Left ventricle myocardium inferior (tissue), 1 donor: ENCODE measurements around the gene NAA80. TPM values are rescaled to one million over a fixed set of nuclear protein-coding genes. Genes with fewer than 3 reads are reported as not detected.

Experiments used
- DNase-seq: peaks from one replicate; pipeline ENCODE4 v3.0.0-alpha.2; 2020
- H3K27ac ChIP-seq: fragments of 200-600 bp; replicated peaks from 2 replicates; pipeline ENCODE4 v1.8.0; 2021
- H3K27me3 ChIP-seq: fragments of 200-600 bp; 2 replicates; pipeline ENCODE4 v1.8.0; 2021; ENCODE audit warnings: low read depth
- H3K36me3 ChIP-seq: fragments of 200-600 bp; 2 replicates; pipeline ENCODE4 v1.8.0; 2021
- H3K4me1 ChIP-seq: fragments of 200-600 bp; 2 replicates; pipeline ENCODE4 v1.8.0; 2021
- H3K4me3 ChIP-seq: fragments of 200-600 bp; 2 replicates; pipeline ENCODE4 v1.8.0; 2021; ENCODE audit warnings: mild to moderate bottlenecking, moderate library complexity
- H3K9me3 ChIP-seq: fragments of 200-600 bp; replicated peaks from 2 replicates; pipeline ENCODE4 v1.8.0; 2021
- intact Hi-C: fragments of 100-400 bp; cut with micrococcal nuclease; formaldehyde crosslinking; loops from one replicate; pipeline ENCODE4 v1.11.0; 2022
- total RNA-seq: library from RNA; stranded (reverse); fragmentation: NEBNext Ultra II Directional; extraction: Animal tissue kit (Norgen Biotek cat#: 25700); gene quantifications from one replicate; pipeline ENCODE4 v1.2.1, GENCODE V29; 2021
- TF ChIP-seq, protein P1 (sequence below): fragments of 200-600 bp; IDR thresholded peaks from 2 replicates; pipeline ENCODE4 v1.8.0; 2021; ENCODE audit warnings: antibody characterized with exemption, mild to moderate bottlenecking, borderline replicate concordance
- donor health status: DM: no; HTN: yes; CAD: no; lungs with severe emphysema.

The NAA80 gene
- total RNA-seq, 1 donor from 2014 or later: 5.3 TPM

DNA sequence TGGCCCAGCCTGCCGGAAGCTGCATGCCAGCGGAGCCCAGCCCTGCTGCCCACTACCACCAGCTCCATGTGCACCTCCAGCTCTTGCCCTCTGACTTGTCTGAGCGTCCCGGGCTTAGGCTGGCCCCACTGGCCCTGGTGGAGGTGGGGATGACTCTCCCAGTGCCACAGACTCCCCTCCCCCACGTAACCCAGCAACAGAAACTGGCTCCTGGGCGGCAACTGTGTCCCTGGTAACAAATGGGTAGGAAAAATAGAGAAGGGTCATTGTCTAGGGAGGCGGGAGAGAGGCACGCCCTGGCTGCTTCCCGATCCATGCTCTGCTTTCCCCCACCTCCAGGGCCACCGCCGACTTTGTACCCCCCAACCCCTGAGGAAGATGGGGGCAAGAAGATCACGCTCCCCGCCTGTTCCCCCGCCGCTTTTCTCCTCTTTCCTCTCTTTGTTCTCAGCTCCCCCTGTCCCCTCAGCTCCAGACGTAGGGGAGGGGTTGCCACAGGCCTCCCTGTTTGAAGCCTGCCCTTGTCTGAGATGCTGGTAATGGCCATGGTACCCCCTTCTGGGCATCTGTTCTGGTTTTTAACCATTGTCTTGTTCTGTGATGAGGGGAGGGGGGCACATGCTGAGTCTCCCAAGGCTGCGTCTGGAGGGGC, 41.0 kb downstream of the NAA80 start:
- Histone ChIP-seq H3K36me3 (peaks cover 52% of the 10 kb centered on the region), H3K4me3 (no peak overlapping the region), H3K9me3 (peaks cover 6% of the 10 kb centered on the region), H3K27ac (peak overlapping the region; percentile 99), H3K27me3 (no peaks in the 10 kb centered on the region), H3K4me1 (peaks cover 85% of the 10 kb centered on the region)
- no peak for DNase-seq
- intact Hi-C loops: no loop called here
- TF ChIP-seq, protein P1, sequence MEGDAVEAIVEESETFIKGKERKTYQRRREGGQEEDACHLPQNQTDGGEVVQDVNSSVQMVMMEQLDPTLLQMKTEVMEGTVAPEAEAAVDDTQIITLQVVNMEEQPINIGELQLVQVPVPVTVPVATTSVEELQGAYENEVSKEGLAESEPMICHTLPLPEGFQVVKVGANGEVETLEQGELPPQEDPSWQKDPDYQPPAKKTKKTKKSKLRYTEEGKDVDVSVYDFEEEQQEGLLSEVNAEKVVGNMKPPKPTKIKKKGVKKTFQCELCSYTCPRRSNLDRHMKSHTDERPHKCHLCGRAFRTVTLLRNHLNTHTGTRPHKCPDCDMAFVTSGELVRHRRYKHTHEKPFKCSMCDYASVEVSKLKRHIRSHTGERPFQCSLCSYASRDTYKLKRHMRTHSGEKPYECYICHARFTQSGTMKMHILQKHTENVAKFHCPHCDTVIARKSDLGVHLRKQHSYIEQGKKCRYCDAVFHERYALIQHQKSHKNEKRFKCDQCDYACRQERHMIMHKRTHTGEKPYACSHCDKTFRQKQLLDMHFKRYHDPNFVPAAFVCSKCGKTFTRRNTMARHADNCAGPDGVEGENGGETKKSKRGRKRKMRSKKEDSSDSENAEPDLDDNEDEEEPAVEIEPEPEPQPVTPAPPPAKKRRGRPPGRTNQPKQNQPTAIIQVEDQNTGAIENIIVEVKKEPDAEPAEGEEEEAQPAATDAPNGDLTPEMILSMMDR: no peak

DNA sequence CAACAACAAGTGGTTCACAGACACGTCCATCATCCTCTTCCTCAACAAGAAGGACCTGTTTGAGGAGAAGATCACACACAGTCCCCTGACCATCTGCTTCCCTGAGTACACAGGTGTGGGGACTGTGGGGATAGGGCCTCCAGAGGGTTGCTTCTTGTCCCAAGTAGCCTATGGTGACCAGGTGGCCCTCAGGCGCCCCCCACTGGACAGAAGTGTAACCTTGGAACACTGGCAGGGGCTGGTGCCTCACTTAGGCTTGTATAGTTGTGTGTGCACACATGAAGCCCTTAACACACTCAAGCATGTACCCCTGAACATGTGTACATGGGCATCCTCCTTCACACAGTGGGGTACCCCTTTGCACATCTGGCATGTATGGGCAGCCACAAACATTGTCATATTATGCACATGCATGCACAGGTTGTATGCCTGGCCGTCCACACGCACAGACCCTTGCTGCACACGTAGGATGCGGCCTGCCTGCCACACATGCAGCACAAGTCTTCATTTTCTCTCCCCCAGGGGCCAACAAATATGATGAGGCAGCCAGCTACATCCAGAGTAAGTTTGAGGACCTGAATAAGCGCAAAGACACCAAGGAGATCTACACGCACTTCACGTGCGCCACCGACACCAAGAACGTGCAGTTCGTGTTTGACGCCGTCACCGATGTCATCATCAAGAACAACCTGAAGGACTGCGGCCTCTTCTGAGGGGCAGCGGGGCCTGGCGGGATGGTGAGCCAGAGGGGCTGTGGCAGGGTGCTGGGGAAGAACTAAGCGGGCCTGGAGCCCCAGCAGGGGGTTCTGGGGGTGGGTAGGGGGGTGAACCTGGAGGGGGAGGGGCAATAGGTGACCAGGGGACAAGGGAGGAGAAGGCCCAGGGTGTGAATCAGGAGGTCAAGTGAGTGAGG, 42.0 kb downstream of the NAA80 start:
- H3K27ac ChIP-seq: peak overlapping the region; percentile 99
- no peak overlapping the region for H3K4me3 ChIP-seq
- TF ChIP-seq, protein P1: peak; percentile 59
- no peaks in the 10 kb centered on the region for H3K27me3 ChIP-seq
- H3K9me3 ChIP-seq: peaks cover 6% of the 10 kb centered on the region
- H3K36me3 ChIP-seq: peaks cover 61% of the 10 kb centered on the region
- DNase-seq: no peak
- peaks cover 94% of the 10 kb centered on the region for H3K4me1 ChIP-seq
- intact Hi-C loops: no loop called here

DNA sequence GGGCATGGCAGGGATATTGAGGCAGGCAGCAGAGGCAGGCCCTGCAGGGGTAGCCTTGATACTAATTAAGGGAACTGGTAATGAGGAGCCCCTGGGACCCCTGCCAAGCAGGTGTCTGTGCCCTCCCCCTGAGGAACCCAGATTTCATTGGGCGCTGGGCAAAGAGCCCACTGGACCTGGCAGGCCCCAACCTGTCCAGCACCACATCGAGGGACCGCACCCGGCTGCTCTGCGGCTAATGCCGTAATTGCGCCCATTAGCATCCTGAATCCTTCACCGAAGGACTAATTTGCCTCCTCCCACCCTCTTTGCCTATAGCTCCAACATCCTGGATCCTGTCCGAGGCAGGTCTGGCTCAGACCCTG, 44.0 kb downstream of the NAA80 start:
- TF ChIP-seq, protein P1: no peak
- Histone ChIP-seq H3K4me3 (peak overlapping the region; percentile 28), H3K4me1 (peaks cover 99% of the 10 kb centered on the region), H3K36me3 (peaks cover 62% of the 10 kb centered on the region), H3K9me3 (peaks cover 6% of the 10 kb centered on the region), H3K27me3 (no peaks in the 10 kb centered on the region), H3K27ac (peak overlapping the region; percentile 99)
- intact Hi-C loops: no loop called here
- no peak for DNase-seq

DNA sequence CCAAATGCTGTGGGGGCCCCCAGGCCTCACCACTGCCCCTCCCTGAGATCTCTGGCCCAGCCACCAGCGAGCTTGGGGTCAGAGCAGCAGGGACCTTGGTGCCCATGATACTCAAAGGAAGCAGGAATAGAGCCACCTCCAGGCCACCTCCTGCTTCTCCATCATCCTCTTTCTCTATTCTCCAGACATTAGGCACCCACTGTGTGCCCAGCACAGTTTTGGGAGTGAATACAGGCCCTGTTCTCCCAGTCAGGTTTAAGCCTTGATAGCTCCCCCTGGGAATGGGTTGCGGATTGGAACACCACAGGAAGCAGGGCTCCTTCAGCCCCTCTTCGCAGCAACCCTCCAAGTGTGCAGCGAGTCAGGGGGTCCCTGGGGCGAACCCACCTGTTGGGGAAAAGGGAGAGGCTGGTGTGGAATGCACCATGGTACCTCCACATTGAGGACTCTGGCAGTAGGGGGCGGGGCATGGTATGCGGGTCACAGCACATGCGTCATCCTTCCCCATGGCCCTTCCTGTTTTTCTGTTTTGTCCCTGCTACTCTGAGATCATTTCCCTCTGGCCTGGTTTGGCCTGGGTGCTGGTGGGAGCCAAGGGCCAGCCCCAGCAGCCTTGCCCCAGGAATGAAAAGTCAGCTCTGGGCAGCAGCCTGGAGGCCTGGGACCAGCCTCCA, 44.5 kb downstream of the NAA80 start:
- peak; percentile 79 for DNase-seq
- H3K4me1 ChIP-seq: peaks cover 100% of the 10 kb centered on the region

DNA sequence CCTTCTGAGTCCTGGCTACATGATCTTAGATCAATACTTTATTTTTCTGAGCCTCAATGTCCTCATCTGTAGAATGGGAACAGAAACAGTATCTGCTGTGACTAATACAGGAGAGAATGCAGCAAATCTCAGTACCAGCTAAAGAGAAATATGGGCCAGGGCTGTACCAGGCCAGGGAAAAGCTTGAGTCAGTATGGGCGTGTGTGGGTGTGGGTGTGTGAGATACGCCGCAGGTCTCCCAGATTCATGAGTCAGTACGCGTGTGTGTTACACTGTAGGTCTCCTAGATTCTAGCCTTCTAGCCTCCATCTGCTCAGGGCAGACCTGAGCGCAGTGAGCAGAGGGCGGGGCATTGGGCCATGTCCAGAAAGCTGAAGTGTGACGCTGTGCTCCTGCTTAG, 48.0 kb downstream of the NAA80 start:
- no peaks in the 10 kb centered on the region for H3K27me3 ChIP-seq
- no peak overlapping the region for H3K4me3 ChIP-seq
- peaks cover 39% of the 10 kb centered on the region for H3K36me3 ChIP-seq
- H3K4me1 ChIP-seq: peaks cover 100% of the 10 kb centered on the region
- DNase-seq: no peak
- intact Hi-C loops: no loop called here
- no peaks in the 10 kb centered on the region for H3K9me3 ChIP-seq
- TF ChIP-seq, protein P1: no peak
- peak overlapping the region; percentile 99 for H3K27ac ChIP-seq

More for the DNA sequence above, 44.5 kb downstream of the NAA80 start:
- TF ChIP-seq, protein P1: no peak
- intact Hi-C loops: no loop called here
- H3K27me3 ChIP-seq: no peaks in the 10 kb centered on the region
- peaks cover 6% of the 10 kb centered on the region for H3K9me3 ChIP-seq
- peak overlapping the region; percentile 28 for H3K4me3 ChIP-seq
- peaks cover 62% of the 10 kb centered on the region for H3K36me3 ChIP-seq
- peak overlapping the region; percentile 99 for H3K27ac ChIP-seq
